Kidney (tissue), 14 donors: ENCODE results near the gene CHRDL1. TPM values are rescaled to one million over a fixed set of nuclear protein-coding genes. Genes with fewer than 3 reads are reported as not detected.

Source experiments
- DNase-seq, 5 donors: peaks; one replicate each; pipeline ENCODE4 v3.0.0-alpha.2; 2013 to 2020
- FAIRE-seq: peaks from 2 replicates; lab custom pipeline; 2012; peaks lifted over from hg19 to GRCh38; lab: Jason Lieb, UNC
- H3K27ac ChIP-seq, 2 donors: one replicate each; pipeline ENCODE4 v1.7.0; 2013; ENCODE audit warnings: low read depth in 2 of 2, low read length in 2 of 2, inconsistent platforms in 1 of 2
- H3K27me3 ChIP-seq: one replicate; pipeline ENCODE4 v1.7.1; 2013; ENCODE audit warnings: low read length, inconsistent platforms; ENCODE audit not compliant: control insufficient read depth, insufficient read depth
- H3K36me3 ChIP-seq, 3 donors: one replicate each; pipeline versions ENCODE4 v1.7.0 to v1.7.1; 2013; ENCODE audit warnings: low read length in 3 of 3, control low read depth in 1 of 3, inconsistent platforms in 1 of 3; ENCODE audit not compliant: insufficient read depth in 3 of 3, control insufficient read depth in 2 of 3
- H3K4me1 ChIP-seq, 3 donors: one replicate each; pipeline versions ENCODE4 v1.7.0 to v1.7.1; 2013; ENCODE audit warnings: low read length in 3 of 3, inconsistent platforms in 1 of 3, low read depth in 1 of 3; ENCODE audit not compliant: control insufficient read depth in 2 of 3, insufficient read depth in 2 of 3
- H3K4me3 ChIP-seq, 3 donors: one replicate each; pipeline versions ENCODE4 v1.7.0 to v1.8.1; 2013; ENCODE audit warnings: low read length in 3 of 3, control low read depth in 1 of 3, inconsistent platforms in 1 of 3
- H3K9ac ChIP-seq, 3 donors: one replicate each; pipeline versions ENCODE4 v1.7.0 to v1.7.1; 2013; ENCODE audit warnings: low read length in 3 of 3, control low read depth in 1 of 3, inconsistent platforms in 1 of 3
- H3K9me3 ChIP-seq, 3 donors: one replicate each; pipeline versions ENCODE4 v1.7.0 to v1.7.1; 2013; ENCODE audit warnings: low read length in 3 of 3, control low read depth in 1 of 3, inconsistent platforms in 1 of 3; ENCODE audit not compliant: control insufficient read depth in 2 of 3, insufficient read depth in 1 of 3
- intact Hi-C: fragments of 100-400 bp; cut with DNase I; formaldehyde crosslinking; loops from one replicate; pipeline ENCODE4 v1.11.1; 2022
- polyA plus RNA-seq: library from polyadenylated mRNA; stranded (reverse); fragments of 350-450 nt; fragmentation: Illumina TruSeq; extraction: RNeasy Lipid Tissue Mini Kit (QIAGEN cat#74804); gene quantifications from one replicate; pipeline ENCODE4 v1.2.3, GENCODE V29; 2014; ENCODE audit warnings: low read depth, low replicate concordance; ENCODE audit not compliant: insufficient read depth
- total RNA-seq: library from RNA; stranded (reverse); fragmentation: NEBNext Ultra II Directional; extraction: Animal tissue kit (Norgen Biotek cat#: 25700); gene quantifications from one replicate; pipeline ENCODE4 v1.2.1, GENCODE V29; 2021
- TF ChIP-seq, protein P1 (sequence below): IDR thresholded peaks from 3 replicates; pipeline ENCODE4 v1.5.1; 2012; ENCODE audit warnings: mild to moderate bottlenecking, moderate library complexity, borderline replicate concordance; ENCODE audit not compliant: insufficient read depth; ENCODE audit errors: extremely low read depth
- donor health status: control.
- donor health status: control.
- donor health status: control.
- donor health status: control.
- donor health status: control.
- donor health status: DM: yes; HTN: yes; CAD: no.
- donor health status: Normal renal cell carcinoma (clear cell type).

CHRDL1 gene
- total and polyA plus RNA-seq, 2 donors from 2014 or later, result 8.7 to 18.3 TPM

DNA sequence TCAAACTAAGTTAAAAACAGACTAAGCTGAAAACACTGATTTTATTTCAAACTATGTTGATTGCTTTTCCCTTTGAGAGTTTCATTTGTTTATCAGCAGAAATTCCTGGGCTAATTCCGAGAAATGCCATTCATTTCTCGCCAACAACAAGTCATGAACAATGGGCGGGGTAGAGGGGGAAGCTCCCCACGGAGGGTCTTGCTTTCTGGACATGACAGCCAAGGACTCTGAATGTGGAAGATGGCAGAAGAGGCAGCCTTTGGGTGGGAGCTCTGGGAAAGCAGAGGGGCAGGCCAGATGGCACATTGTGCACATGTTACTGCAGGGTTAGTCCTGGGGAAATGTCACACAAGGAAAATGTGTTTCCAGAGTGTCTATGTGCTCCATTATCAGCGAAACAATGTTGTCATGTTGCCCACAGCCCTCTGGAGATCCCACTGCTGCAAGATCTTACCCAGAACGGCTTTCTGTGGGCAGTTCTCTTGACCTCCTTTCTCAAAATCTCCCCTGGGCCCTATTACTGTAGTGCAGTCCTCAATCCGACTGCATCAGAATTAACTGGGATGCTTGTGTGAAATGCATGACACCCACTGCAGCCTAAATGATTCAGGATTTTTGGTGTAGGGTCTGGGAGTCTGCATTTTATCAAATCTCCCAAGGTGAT lies 45.0 kb downstream of the CHRDL1 start:
- Histone ChIP-seq H3K9ac (no peak overlapping the region), H3K27ac (no peak overlapping the region), H3K4me3 (no peak overlapping the region), H3K27me3 (peaks cover 2% of the 10 kb centered on the region), H3K9me3 (no peaks in the 10 kb centered on the region), H3K36me3 (no peaks in the 10 kb centered on the region), H3K4me1 (no peaks in the 10 kb centered on the region)
- intact Hi-C loops, result no loop called here
- FAIRE-seq (no peak), DNase-seq (no peak)
- TF ChIP-seq, protein P1, sequence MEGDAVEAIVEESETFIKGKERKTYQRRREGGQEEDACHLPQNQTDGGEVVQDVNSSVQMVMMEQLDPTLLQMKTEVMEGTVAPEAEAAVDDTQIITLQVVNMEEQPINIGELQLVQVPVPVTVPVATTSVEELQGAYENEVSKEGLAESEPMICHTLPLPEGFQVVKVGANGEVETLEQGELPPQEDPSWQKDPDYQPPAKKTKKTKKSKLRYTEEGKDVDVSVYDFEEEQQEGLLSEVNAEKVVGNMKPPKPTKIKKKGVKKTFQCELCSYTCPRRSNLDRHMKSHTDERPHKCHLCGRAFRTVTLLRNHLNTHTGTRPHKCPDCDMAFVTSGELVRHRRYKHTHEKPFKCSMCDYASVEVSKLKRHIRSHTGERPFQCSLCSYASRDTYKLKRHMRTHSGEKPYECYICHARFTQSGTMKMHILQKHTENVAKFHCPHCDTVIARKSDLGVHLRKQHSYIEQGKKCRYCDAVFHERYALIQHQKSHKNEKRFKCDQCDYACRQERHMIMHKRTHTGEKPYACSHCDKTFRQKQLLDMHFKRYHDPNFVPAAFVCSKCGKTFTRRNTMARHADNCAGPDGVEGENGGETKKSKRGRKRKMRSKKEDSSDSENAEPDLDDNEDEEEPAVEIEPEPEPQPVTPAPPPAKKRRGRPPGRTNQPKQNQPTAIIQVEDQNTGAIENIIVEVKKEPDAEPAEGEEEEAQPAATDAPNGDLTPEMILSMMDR, result no peak

DNA sequence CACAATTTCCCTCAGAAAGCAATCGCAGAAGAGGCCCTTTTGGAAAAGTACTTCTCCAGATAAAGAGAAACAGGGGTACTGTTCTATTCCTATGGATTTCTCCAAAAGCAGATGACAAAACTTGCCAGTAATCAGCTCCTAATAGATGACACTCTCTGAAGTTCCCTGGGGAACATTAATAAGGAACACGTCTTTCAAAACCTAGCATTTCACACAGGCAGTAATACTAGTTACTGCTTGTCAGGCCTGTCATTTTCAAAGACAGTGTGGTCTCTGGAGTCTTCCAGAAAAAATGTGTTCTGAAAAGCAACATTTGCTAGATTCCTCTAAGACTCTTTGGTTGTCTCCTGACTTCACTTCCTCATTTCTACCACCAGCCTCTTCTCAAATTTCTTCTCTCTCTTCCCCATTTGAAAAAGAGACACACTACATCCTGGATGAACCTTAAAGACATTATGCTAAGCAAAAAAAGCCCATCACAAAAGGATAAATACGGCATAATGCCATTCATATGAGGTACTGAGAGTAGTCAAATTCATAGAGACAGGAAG lies 47.3 kb downstream of the CHRDL1 start:
- no peaks in the 10 kb centered on the region for H3K36me3 ChIP-seq
- FAIRE-seq (no peak), DNase-seq (no peak)
- H3K4me3 ChIP-seq, result no peak overlapping the region
- TF ChIP-seq, protein P1, result no peak
- intact Hi-C loops, result no loop called here
- H3K27me3 ChIP-seq, result peaks cover 6% of the 10 kb centered on the region
- no peak overlapping the region for H3K27ac ChIP-seq
- no peaks in the 10 kb centered on the region for H3K4me1 ChIP-seq
- H3K9me3 ChIP-seq, result no peaks in the 10 kb centered on the region
- H3K9ac ChIP-seq, result no peak overlapping the region

DNA sequence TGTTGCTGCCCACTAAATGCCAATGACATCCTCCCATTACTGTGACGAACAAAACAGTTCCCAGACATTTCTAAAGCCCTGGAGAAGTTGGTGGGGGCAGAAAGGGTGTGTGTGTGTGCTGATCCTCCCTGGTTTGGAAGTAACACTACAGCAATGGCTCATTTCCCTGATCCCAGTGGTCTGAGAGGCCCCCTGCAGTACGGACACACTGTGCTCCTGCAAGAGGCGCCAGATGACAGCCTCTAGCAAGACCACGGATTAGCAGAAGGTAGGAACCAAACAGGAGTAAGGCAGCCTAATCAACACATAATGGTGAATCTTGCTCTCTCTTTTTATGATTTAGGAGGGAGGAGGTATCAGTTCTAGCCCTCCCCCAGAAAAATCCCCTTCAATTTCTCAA lies 49.6 kb downstream of the CHRDL1 start:
- no peak overlapping the region for H3K27ac ChIP-seq
- H3K4me3 ChIP-seq, result no peak overlapping the region
- H3K4me1 ChIP-seq, result no peaks in the 10 kb centered on the region
- no peaks in the 10 kb centered on the region for H3K36me3 ChIP-seq
- no peak overlapping the region for H3K9ac ChIP-seq
- DNase-seq (no peak), FAIRE-seq (no peak)
- intact Hi-C loops, result no loop called here
- TF ChIP-seq, protein P1, result no peak
- peaks cover 6% of the 10 kb centered on the region for H3K27me3 ChIP-seq
- H3K9me3 ChIP-seq, result no peaks in the 10 kb centered on the region
